GM18870 (cell line): ENCODE data around the gene BATF3.
"Not testable (repeated sequence)": the region's sequence is repeated elsewhere in the genome, so short reads cannot be mapped to it uniquely, and the experiment has no call there.

Experiments used
- ATAC-seq: cut with Tn5 transposase; IDR thresholded peaks from one replicate; pipeline ENCODE4 v1.9.1; 2021; ENCODE audit warnings: moderate library complexity; ENCODE audit not compliant: unreplicated experiment

Gene BATF3

DNA sequence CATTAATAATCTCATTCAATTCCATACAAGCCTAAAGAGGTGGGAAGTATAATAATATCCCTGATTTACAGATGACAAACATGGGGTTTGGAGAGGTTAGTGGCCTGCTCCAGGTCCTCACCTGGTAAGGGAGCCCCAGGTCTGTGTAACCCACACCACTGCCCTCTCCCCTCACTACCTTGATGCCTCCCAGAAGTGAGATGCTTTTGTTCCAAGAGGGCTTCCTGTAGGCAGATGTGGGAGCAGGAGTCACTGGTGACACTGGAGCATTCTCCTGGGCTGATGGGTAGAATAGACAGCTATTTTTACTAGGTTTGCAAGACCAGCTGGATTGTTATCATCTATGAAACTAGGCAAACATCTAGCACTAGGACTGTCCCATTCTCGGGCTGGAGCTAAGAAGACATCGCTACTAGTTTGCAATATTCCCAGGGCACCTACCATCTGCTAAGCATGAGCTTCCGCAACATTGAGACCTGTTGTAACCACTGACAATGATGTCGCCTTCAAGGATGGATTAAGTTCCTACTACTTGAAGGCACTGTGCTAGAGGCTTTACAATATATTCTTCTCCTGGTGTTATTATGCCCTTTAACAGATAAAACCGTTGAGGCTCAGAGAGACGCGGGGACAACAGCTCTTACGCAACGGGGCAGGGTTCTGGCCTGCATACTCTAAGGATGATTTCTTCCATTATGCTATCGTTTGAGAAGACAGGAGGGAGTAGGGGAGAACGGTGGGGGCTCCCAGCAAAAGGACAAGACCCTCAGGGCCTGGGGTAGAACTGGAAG, 35.0 kb downstream of the BATF3 start:
- no peak for ATAC-seq

DNA sequence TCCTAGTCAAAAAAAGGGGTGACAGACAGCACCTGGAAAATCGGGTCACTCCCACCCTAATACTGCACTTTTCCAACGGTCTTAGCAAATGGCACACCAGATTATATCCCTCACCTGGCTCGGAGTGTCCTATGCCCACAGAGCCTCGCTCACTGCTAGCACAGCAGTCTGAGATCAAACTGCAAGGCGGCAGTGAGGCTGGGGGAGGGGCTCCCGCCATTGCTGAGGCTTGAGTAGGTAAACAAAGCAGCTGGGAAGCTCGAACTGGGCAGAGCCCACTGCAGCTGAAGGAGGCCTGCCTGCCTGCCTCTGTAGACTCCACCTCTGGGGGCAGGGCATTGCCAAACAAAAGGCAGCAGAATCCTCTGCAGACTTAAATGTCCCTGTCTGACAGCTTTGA, 41.4 kb downstream of the BATF3 start:
- ATAC-seq = not testable (repeated sequence)

- ATAC-seq = no peak
Measured at GRCh38 chr1:212656730-212657129, 42.9 kb downstream of the BATF3 start.

GRCh38 chr1:212655668-212656440, 43.8 kb downstream of the BATF3 start:
- no peak for ATAC-seq

GRCh38 chr1:212652609-212653008, 47.0 kb downstream of the BATF3 start:
- ATAC-seq = no peak

GRCh38 chr1:212651977-212652376, 47.7 kb downstream of the BATF3 start:
- ATAC-seq = no peak

- ATAC-seq = no peak
Measured at GRCh38 chr1:212651521-212651920, 48.1 kb downstream of the BATF3 start.

DNA sequence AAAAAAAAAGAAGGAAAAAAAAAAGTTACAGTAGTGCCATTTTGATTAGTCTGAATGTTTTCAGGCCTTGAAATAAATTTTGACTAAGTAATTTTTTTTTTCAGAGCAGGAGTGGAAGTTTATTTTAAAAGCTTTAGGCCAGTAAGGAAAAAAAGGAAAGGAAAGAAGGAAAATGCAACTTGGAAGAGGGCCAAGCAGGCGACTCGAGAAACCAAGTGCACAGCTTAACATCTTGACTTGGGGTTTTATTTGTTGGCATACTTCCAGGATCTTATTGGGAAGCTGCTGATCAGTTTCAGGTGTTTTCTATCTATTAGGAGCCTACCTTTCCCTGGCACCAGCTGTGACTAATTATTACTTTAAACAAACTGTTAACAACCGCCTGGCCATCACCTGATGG, 49.4 kb downstream of the BATF3 start:
- ATAC-seq = no peak

DNA sequence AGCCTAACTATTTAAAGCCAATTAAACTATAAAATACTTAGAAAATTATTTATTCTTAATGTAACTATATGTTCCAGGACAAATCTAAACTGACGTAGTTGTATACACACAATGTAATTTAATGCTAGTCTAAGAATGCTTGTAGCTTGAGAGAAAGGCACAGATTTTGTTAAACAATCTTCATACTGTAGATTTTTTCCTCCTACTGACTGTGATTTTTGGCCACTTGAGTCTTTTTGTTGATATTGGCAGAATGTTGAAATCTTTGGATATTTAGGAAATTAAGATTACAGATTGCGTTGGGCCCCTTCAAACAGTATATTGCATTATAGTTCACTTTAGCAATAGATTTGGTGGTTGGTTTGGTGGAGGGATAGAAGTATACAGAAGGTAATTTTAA, 50.6 kb downstream of the BATF3 start:
- no peak for ATAC-seq

DNA sequence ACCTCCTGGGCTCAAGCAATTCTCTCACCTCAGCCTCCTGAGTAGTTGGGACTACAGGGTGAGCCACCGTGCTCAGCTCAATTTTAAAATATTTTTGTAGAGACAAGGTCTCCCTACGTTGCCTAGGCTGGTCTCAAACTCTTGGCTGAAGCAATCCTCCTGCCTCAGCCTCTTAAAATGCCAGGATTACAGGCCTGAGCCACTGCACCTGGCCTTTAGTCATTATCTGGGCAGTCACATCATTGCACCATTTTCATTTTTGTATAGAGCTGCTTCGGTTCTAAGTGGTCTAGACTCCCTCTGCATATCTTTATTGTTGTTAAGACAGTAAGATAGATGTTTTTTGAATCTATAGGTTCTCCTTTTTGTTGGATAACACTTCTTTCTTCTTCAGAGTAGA, 51.2 kb downstream of the BATF3 start:
- ATAC-seq = no peak

DNA sequence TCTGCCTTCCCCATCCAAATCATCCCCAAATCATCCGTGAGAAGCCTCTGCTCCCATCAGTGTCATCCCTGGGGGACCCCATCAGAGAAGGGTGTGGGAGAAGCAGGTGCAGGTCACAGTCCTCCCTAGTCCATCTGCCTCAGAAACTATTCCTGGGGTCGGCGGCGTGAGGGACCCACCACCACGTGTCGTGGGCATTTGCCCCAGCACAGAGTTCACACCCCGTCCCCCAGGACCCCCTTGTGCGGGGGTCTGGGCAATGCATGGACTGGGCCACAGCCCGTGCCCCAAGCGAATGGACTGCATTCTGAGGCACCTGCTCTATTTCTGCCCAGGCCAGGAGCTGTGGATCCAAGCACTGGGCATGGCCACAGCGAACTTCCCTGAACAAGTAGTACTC, 52.6 kb downstream of the BATF3 start:
- no peak for ATAC-seq

DNA sequence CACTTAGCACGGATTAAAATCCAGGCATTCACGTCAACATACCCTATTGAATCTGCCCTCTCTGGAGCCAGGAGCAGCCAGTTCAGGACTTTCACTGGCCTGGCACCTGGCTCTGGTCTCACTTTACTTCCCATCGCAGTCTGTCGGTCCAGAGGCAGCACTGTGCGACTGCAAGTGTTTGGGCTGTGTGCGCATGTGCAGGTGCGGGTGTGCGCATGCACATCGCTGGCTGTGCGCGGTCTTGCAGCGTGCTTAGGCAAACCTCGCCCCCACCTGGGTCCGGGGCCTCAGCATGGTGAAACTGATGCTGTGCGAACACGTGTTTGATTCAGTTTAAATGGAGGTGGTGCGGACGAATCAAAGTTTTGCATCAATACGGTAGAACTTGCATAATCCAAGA, 53.1 kb downstream of the BATF3 start:
- no peak for ATAC-seq

DNA sequence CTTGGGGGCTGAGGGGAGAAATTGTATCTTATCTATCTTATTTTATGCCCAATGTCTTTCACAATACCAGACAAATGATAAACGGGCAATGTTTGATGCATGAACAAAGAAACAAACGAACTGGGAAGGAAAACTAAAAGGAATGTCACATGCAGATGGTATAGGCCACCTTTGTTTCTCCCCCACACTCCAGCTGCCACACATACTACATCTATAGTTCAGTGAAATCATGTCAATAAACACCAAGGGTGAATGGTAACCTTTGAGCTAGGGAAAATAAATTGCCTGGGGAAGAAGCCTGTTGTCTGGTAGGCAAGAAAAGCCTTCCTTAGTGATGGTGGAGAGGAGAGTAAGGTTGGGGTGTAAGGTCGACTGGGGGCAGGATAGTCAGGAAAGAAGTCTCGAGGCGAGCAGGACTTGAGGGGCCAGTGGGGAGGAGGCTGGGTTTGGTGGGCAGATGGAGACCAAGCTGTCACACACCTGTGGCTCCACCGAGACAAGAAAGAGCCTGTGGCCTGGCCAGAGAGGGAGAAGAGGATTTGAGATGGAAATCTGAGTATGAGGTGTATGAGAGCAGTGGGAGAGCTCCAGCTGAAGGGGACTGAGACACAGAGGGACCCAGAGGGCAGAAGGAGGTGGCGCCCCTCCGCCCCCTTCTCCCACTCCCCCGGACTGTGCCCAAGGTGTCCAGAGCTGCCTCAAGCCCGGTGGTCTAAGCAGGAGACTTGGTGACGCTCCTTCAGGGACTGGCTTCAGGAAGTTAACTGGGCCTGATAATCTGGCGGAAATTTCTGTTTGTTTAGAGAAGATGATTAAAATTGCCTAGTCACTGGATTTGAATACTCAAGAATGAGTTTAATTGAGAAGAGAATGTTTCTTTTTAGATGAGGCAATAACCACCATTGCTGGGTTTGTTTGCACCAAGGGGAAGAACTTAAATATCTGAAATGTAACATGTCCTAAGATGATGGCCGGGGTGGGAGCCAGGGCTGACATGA, 53.8 kb downstream of the BATF3 start:
- ATAC-seq = no peak

DNA sequence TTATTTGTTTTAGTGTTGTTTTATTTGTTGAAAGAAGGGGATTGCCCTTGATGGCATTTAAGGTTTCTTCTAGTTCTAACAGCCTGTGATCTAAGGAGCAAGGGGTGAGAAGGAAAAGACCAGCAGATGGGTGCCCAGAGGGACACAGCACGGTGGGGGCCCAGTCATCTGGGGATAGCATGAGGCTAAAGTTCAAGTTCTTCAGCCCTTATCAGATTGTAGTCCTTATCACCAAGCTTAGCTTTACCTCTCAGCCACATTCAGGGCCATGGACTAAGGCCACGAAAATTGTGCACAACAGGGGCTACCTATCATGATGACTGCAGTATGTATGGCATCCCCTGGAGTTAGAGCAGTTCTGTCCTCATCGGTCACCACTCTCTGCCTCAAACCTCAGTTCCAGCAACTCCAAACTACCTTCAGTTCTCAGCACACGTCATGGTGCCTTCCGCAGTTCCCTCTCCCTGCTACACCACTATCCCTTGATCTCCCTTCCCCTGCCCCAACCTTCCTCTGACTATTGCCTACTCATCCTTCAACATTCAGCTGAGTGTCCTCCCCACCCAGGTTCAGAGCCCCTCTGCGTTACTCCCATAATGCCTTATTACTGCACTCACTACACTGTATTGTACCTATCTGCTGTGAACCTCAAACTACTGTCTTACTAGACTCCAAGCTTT, 54.6 kb downstream of the BATF3 start:
- no peak for ATAC-seq

DNA sequence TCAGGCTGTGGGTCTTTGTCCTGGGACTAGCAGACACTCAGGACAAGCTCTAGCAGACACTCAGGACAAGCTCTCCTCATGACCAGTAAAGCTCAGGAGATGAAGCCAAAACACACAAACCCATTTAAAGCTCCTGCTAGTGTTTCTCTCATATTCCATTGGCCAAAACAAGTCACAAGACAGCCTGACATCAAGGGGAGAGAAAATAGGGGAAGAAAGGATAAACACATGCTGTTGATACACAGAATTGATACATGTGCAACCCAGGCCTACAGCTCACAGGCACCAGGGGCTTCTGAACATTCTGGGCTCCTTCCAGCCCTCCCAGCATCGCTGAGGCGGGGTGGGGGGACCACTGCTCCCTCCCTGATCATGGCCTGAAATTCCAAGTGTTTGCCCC, 55.8 kb downstream of the BATF3 start:
- ATAC-seq = no peak

DNA sequence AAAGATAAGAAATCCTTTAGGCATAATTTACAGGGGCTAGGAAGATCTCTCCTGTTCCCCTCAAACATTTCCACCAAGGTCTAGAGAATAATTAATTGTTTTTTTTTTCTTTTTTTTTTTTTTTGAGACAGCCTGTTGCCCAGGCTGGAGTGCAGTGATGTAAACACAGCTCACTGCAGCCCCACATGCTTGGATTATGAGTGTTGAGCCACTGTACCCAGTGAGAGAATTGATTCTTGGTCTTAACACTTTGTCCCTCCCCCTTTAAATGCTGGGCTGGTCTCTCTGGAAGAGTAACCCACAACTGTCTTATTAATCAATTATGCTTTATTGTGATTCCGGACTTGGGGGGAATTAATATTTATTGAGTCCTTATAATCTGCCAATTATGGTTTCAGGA, 57.7 kb downstream of the BATF3 start:
- ATAC-seq = no peak

- no peak for ATAC-seq
Measured at GRCh38 chr1:212640223-212640878, 59.3 kb downstream of the BATF3 start.

GRCh38 chr1:212639524-212639923, 60.1 kb downstream of the BATF3 start:
- not testable (repeated sequence) for ATAC-seq

DNA sequence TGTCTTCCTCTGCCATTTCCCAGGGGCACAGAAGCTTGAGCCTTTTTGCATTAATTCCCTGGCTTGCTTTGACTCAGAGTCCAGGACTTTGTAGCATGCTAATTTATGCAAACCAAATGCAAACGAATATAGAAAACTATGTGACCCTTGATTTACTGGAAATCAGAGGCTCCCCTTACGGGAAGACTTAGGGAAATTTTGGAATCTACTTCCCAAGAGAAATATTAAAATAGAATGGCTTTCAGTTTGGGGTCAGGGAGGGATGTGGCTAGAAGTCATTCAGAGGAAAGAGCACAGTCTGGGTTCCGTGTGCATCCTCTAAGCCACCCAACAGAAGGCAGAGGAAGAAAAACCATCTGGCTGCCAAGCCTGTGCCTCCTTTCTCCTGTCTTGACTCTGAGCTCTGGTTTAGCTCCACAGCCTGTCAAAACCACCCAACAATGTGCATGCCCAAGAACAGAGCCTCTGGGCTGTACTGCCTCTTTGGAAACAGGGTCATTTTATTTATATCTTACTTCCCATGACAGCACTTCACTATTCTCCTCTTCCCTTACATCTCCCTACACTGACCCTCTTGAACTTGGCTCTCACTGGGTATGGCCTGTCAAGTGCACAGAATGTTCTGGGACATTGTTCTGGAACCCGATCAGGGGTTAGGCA, 61.0 kb downstream of the BATF3 start:
- ATAC-seq = no peak

DNA sequence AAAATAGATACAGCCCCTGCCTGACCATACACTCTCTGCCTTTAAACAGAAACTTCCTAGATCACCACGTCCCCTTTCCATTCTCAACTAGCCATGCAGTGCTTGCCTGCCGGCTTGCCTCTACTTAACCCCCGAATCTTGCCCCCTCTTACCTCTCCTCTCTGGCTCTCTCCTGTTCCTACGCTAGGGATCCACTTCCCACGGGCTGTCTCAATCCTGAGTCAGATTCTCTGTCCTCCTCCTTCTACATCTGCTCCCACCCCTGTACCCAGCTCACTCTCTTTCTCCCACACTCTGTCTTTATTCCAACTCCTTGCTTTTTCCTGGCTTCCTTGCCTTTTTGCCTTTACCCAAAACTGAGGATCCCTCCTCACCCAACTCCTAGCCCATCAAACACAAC, 61.7 kb downstream of the BATF3 start:
- no peak for ATAC-seq
